MCF 10A (cell line): ENCODE results near the gene TTK. TPM values are rescaled to one million over a fixed set of nuclear protein-coding genes. Genes with fewer than 3 reads are reported as not detected.
A peak's percentile ranks its signal among the peaks of the same experiment; 100 is the strongest.

Experiments
- BruUV-seq: library from RNA; stranded (reverse); fragments of 400-500 nt; replicated peaks from 2 replicates; lab custom pipeline; 2021; lab: Mats Ljungman, UMichigan
- CTCF ChIA-PET: fragments of 300-600 bp; sonication (Branson Sonifier 250); formaldehyde crosslinking; extraction: SDS; loops from one replicate; lab custom pipeline; 2021; ENCODE audit warnings: antibody characterized with exemption, inconsistent platforms; lab: Yijun Ruan, JAX
- POLR2A ChIA-PET: fragments of 300-600, 350-650 bp; sonication (Branson Sonifier 250); formaldehyde crosslinking; extraction: SDS; loops from one replicate; lab custom pipeline; 2020; ENCODE audit warnings: antibody characterized with exemption, inconsistent platforms; lab: Yijun Ruan, JAX
- DNase-seq: peaks from one replicate; pipeline ENCODE4 v3.0.0-alpha.2; 2018; ENCODE audit not compliant: unreplicated experiment
- H3K27ac Mint-ChIP-seq: one replicate; pipeline ENCODE4 v1.8.0; 2022; ENCODE audit warnings: mild to moderate bottlenecking, low read depth, mixed read lengths; ENCODE audit not compliant: unreplicated experiment
- H3K27me3 Mint-ChIP-seq: one replicate; pipeline ENCODE4 v1.8.0; 2022; ENCODE audit warnings: mixed read lengths; ENCODE audit not compliant: insufficient read depth, unreplicated experiment
- H3K36me3 Mint-ChIP-seq: one replicate; pipeline ENCODE4 v1.8.0; 2022; ENCODE audit warnings: mild to moderate bottlenecking, moderate library complexity, mixed read lengths; ENCODE audit not compliant: insufficient read depth, unreplicated experiment
- H3K4me1 Mint-ChIP-seq: one replicate; pipeline ENCODE4 v1.8.0; 2022; ENCODE audit warnings: mixed read lengths; ENCODE audit not compliant: insufficient read depth, unreplicated experiment
- H3K4me3 Mint-ChIP-seq: one replicate; pipeline ENCODE4 v1.8.0; 2022; ENCODE audit warnings: mild to moderate bottlenecking, moderate library complexity, mixed read lengths; ENCODE audit not compliant: unreplicated experiment
- H3K9me3 Mint-ChIP-seq: one replicate; pipeline ENCODE4 v1.8.0; 2022; ENCODE audit warnings: mixed read lengths; ENCODE audit not compliant: unreplicated experiment
- intact Hi-C: fragments of 100-400 bp; cut with micrococcal nuclease; formaldehyde crosslinking; loops from 2 replicates; pipeline ENCODE4 v1.14.1; 2022
- total RNA-seq: library from RNA; stranded (reverse); gene quantifications from 2 replicates; pipeline ENCODE4 v1.2.3, GENCODE V29; 2022
- TF ChIP-seq, protein P1 (sequence below): fragments of 200-600 bp; IDR thresholded peaks from one replicate; pipeline ENCODE4 v1.8.0; 2022; ENCODE audit warnings: antibody characterized with exemption, mild to moderate bottlenecking; ENCODE audit not compliant: unreplicated experiment

TTK gene
- total RNA-seq, 1 experiment from 2014 or later: 19.1 TPM

DNA sequence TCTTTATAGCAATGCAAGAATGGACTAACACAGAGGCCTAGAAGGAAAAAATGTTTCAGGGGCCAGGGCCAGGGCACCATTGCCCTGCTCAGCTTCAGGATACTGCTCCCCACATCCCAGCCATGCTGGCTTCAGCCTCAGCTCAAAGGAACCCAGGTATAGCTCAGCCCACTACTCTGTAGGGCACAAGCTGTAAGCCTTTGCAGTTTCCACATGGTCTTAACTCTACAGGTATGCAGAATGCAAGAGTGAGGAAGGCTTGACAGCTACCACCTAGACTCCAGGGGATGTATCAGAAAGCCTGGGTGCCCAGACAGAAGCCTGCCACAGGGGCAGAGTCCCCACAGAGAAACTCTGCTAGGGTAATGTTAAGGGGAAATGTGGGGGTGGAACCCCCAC lies 10.5 kb upstream of the TTK start:
- H3K4me3 Mint-ChIP-seq: no peak overlapping the region
- DNase-seq: no peak
- no peaks in the 10 kb centered on the region for H3K36me3 Mint-ChIP-seq
- TF ChIP-seq, protein P1, sequence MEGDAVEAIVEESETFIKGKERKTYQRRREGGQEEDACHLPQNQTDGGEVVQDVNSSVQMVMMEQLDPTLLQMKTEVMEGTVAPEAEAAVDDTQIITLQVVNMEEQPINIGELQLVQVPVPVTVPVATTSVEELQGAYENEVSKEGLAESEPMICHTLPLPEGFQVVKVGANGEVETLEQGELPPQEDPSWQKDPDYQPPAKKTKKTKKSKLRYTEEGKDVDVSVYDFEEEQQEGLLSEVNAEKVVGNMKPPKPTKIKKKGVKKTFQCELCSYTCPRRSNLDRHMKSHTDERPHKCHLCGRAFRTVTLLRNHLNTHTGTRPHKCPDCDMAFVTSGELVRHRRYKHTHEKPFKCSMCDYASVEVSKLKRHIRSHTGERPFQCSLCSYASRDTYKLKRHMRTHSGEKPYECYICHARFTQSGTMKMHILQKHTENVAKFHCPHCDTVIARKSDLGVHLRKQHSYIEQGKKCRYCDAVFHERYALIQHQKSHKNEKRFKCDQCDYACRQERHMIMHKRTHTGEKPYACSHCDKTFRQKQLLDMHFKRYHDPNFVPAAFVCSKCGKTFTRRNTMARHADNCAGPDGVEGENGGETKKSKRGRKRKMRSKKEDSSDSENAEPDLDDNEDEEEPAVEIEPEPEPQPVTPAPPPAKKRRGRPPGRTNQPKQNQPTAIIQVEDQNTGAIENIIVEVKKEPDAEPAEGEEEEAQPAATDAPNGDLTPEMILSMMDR: no peak
- ChIA-PET CTCF (interaction anchor here (0.6 kb wide), 1 partner anchor 86 kb away, joined by 3 read pairs; no protein-coding TSS in a partner anchor), POLR2A (no interaction called here)
- H3K27ac Mint-ChIP-seq: no peak overlapping the region
- H3K4me1 Mint-ChIP-seq: no peaks in the 10 kb centered on the region
- BruUV-seq: no TSS peak
- H3K9me3 Mint-ChIP-seq: no peaks in the 10 kb centered on the region
- no peaks in the 10 kb centered on the region for H3K27me3 Mint-ChIP-seq
- intact Hi-C loops: no loop called here

DNA sequence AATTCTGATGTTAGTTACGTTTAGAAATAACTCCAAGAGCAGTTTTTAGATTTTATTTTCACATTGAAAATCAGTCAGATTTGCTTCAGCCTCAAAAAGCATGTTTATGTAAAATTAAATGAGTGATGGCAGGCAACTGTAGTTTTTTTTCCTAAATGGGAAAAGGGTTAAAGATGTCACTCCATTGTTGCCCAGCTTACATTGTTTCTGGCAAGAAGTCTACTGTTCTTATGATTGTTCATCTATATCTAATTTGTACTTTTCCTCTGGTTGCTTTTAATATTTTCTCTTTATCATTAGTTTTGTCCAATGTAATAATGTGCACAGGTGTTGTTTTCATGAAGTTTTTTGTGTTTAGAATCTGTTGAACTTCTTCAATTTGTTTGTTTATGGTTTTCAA lies 6.7 kb upstream of the TTK start:
- Mint-ChIP-seq H3K9me3 (no peaks in the 10 kb centered on the region), H3K27me3 (no peaks in the 10 kb centered on the region), H3K36me3 (no peaks in the 10 kb centered on the region), H3K4me1 (peaks cover 2% of the 10 kb centered on the region), H3K27ac (no peak overlapping the region), H3K4me3 (no peak overlapping the region)
- no TSS peak for BruUV-seq
- TF ChIP-seq, protein P1: no peak
- intact Hi-C loops: no loop called here
- DNase-seq: no peak
- POLR2A ChIA-PET: no interaction called here
- CTCF ChIA-PET: no interaction called here

DNA sequence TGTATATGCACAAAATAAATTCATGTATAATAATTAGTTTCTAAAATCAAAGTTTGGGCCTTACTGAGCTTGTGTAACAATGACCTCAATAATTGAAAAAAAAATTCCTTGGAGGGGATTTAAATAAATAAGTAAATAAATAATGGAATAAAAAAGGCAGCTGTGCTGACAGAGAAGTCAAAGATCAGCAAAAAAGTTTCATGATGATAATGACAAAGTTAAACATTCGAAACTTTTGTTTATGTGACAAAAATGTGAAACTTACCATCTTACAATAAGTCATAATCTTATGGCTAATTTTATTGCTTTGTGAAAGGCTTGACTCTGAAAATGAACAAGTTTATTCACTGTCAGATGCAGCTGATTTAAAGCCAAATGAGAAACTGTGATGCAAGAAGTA lies 3.1 kb upstream of the TTK start:
- H3K27ac Mint-ChIP-seq: no peak overlapping the region
- ChIA-PET CTCF (no interaction called here), POLR2A (interaction anchor here (1.4 kb wide), 1 partner anchor 11 kb away, joined by 4 read pairs; no protein-coding TSS in a partner anchor)
- H3K36me3 Mint-ChIP-seq: no peaks in the 10 kb centered on the region
- TF ChIP-seq, protein P1: no peak
- peaks cover 20% of the 10 kb centered on the region for H3K4me1 Mint-ChIP-seq
- intact Hi-C loops: no loop called here
- no peaks in the 10 kb centered on the region for H3K27me3 Mint-ChIP-seq
- BruUV-seq: no TSS peak
- H3K9me3 Mint-ChIP-seq: no peaks in the 10 kb centered on the region
- DNase-seq: no peak
- H3K4me3 Mint-ChIP-seq: no peak overlapping the region

DNA sequence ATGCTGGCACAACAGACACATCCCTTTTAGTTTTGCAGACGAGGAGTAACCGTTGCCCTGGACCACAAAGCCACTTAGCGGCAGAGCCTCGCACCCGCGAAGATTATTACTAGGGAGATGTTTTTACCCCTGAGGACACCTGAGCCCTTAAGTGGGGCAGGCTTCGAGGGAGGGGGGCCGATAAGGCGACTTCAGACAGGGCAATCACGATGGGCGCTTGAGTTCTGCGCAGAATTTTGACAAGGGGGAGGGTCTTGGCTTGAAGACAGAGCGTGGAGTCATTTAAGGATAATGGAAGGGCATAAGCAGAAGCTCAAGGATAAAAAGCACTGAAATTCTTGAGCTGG lies 650 bp upstream of the TTK start:
- CTCF ChIA-PET: interaction anchor here (0.6 to 1.3 kb wide), 5 partner anchors 14 to 1927 kb away, joined by 3 to 6 read pairs (median 3); no protein-coding TSS in a partner anchor
- peak overlapping the region; percentile 96 for H3K4me3 Mint-ChIP-seq
- no peaks in the 10 kb centered on the region for H3K27me3 Mint-ChIP-seq
- POLR2A ChIA-PET: interaction anchor here (0.7 to 1.6 kb wide), 8 partner anchors 14 to 130 kb away, joined by 3 to 7 read pairs (median 3); partner anchors contain the start of gene BCKDHB
- DNase-seq: peak; percentile 5
- peak overlapping the region; percentile 78 for H3K27ac Mint-ChIP-seq
- TSS peak; percentile 91 for BruUV-seq
- TF ChIP-seq, protein P1: no peak
- H3K9me3 Mint-ChIP-seq: no peaks in the 10 kb centered on the region
- intact Hi-C loops: loop anchor here (1.0 to 2.0 kb wide), 2 partner anchors 54 to 135 kb away; no protein-coding TSS in a partner anchor
- peaks cover 34% of the 10 kb centered on the region for H3K4me1 Mint-ChIP-seq
- peaks cover 6% of the 10 kb centered on the region for H3K36me3 Mint-ChIP-seq
